Testis (tissue), 3 donors: ENCODE data around the gene SERBP1. TPM values are rescaled to one million over a fixed set of nuclear protein-coding genes. Genes with fewer than 3 reads are reported as not detected.

Experiments used
- DNase-seq: peaks from one replicate; pipeline ENCODE4 v3.0.0-alpha.2; 2019
- H3K27ac ChIP-seq, 2 donors: fragments of 200-600 bp; sonication (generic); one replicate each; pipeline ENCODE4 v1.5.1; 2019
- H3K27me3 ChIP-seq: fragments of 200-600 bp; sonication (generic); one replicate; pipeline ENCODE4 v1.5.1; 2019
- H3K36me3 ChIP-seq: fragments of 200-600 bp; sonication (generic); one replicate; pipeline ENCODE4 v1.5.1; 2017; ENCODE audit warnings: low read depth; ENCODE audit errors: missing control alignments
- H3K4me1 ChIP-seq: fragments of 200-600 bp; sonication (generic); one replicate; pipeline ENCODE4 v1.5.1; 2019
- H3K4me3 ChIP-seq, 2 donors: fragments of 200-600 bp; sonication (generic); one replicate each; pipeline ENCODE4 v1.5.1; 2017 to 2019
- H3K9me3 ChIP-seq: fragments of 200-600 bp; sonication (generic); one replicate; pipeline ENCODE4 v1.5.1; 2017
- POLR2A ChIP-seq: fragments of 450-650 bp; IDR thresholded peaks from one replicate; pipeline ENCODE4 v1.6.1; 2017; ENCODE audit warnings: antibody characterized with exemption, mild to moderate bottlenecking, moderate library complexity
- WGBS, 2 donors: methylation state at CpG; one replicate each; pipeline ENCODE4 v1.1.5; 2018; 5-methylcytosine and 5-hydroxymethylcytosine counted together
- intact Hi-C: fragments of 100-400 bp; cut with DNase I; formaldehyde crosslinking; loops from one replicate; pipeline ENCODE4 v1.15.1; 2023; ENCODE audit warnings: low total_unique reads
- polyA plus RNA-seq: library from polyadenylated mRNA; stranded (reverse); fragments of 350-450 nt; fragmentation: Illumina TruSeq; extraction: RNeasy Lipid Tissue Mini Kit (QIAGEN cat#74804); gene quantifications from one replicate; pipeline ENCODE4 v1.2.3, GENCODE V29; 2014; ENCODE audit warnings: low read depth, low replicate concordance; ENCODE audit not compliant: insufficient read depth
- total RNA-seq, 2 donors: library from RNA; depleted of rRNA; stranded (reverse); fragments of >200 nt; gene quantifications; one replicate each; pipeline ENCODE4 v1.2.3, GENCODE V29; 2016
- TF ChIP-seq, protein P1 (sequence below), 3 experiments: fragments of 450-650 bp in 2 of 3; fragments of 200-600 bp in 1 of 3; sonication (generic) in 1 of 3; IDR thresholded peaks; one replicate each; pipeline ENCODE4 v1.5.1; 2016 to 2019; ENCODE audit warnings: antibody characterized with exemption in 3 of 3, mild to moderate bottlenecking in 2 of 3, moderate library complexity in 1 of 3

The SERBP1 gene
- total and polyA plus RNA-seq, 3 donors from 2014 or later: 180 to 237 (median 185) TPM

DNA sequence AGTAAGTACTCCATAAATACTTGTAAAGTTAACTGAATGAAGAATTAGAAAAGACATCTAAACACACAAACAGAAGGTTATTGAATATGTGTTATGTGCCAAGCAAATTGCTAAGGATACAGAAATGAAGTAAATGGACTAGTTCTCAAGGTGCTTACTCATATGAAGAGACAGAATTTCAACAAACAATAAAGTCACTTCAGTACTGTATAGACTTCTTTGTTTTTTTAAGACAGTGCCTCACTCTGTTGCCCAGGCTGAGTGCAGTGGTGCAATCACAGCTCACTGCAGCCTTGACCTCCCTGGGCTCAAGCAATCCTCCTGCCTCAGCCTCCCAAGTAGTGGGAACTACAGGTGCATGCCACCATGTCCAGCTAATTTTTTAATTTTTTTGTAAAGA lies 57.3 kb downstream of the SERBP1 start:
- Histone ChIP-seq H3K36me3 (no peaks in the 10 kb centered on the region), H3K27ac (no peak overlapping the region), H3K4me1 (no peaks in the 10 kb centered on the region), H3K27me3 (no peaks in the 10 kb centered on the region), H3K9me3 (no peaks in the 10 kb centered on the region), H3K4me3 (no peak overlapping the region)
- DNase-seq: no peak
- intact Hi-C loops: no loop called here
- TF ChIP-seq, protein P1, sequence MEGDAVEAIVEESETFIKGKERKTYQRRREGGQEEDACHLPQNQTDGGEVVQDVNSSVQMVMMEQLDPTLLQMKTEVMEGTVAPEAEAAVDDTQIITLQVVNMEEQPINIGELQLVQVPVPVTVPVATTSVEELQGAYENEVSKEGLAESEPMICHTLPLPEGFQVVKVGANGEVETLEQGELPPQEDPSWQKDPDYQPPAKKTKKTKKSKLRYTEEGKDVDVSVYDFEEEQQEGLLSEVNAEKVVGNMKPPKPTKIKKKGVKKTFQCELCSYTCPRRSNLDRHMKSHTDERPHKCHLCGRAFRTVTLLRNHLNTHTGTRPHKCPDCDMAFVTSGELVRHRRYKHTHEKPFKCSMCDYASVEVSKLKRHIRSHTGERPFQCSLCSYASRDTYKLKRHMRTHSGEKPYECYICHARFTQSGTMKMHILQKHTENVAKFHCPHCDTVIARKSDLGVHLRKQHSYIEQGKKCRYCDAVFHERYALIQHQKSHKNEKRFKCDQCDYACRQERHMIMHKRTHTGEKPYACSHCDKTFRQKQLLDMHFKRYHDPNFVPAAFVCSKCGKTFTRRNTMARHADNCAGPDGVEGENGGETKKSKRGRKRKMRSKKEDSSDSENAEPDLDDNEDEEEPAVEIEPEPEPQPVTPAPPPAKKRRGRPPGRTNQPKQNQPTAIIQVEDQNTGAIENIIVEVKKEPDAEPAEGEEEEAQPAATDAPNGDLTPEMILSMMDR (IDR thresholded peaks at IDR 0.05): no peak

DNA sequence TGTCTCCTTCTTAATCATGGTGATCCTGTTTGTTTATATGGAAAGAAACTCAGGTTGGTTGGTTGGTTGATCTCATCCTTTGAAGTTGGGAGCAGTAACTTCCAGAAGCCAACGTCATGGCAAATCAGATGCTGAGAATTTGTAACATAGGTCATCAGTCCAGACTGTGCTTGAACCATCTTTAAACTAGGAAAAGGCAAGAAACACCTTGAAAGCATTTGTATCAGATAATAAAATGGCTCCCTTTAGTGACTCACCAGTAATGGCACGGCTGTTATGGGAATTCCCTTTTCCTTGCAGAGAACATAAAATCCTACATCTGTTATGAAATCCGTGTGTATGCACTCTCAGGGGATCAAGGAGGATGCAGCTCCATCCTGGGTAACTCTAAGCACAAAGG lies 58.1 kb downstream of the SERBP1 start:
- whole genome bisulfite sequencing, 2 donors: 68 to 70% methylated on average over 3 of the region's 3 CpGs

DNA sequence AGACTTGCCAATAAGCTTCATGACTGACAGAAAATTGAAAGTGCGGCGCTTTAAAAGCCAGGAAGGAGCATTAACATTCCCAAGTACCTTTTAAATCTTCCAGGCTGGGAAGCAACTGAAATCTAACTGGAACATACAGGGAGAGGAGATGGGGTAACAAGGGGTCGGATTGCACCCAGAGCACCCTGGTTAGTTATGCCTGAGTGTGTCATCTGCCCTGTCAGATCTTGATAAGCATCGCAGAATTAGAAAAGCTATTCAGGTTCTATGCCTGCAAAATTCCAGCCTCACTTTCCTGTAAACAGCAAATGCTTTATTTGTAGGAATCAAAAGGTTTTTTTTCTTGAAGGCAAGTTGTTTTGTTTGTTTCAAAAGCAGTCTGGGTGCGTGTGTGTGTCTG lies 58.5 kb downstream of the SERBP1 start:
- H3K4me3 ChIP-seq: no peak overlapping the region
- TF ChIP-seq POLR2A: no peak
- TF ChIP-seq, protein P1 (IDR thresholded peaks at IDR 0.05): no peak
- intact Hi-C loops: no loop called here
- 79 to 80% methylated on average over 5 of the region's 5 CpGs for WGBS, 2 donors
- DNase-seq: no peak
- H3K36me3 ChIP-seq: no peaks in the 10 kb centered on the region
- no peaks in the 10 kb centered on the region for H3K4me1 ChIP-seq
- H3K9me3 ChIP-seq: no peaks in the 10 kb centered on the region
- H3K27ac ChIP-seq: no peak overlapping the region
- no peaks in the 10 kb centered on the region for H3K27me3 ChIP-seq

More for the DNA sequence above, 58.1 kb downstream of the SERBP1 start:
- no peak for DNase-seq
- intact Hi-C loops: no loop called here
- Histone ChIP-seq H3K27me3 (no peaks in the 10 kb centered on the region), H3K4me3 (no peak overlapping the region), H3K36me3 (no peaks in the 10 kb centered on the region), H3K9me3 (no peaks in the 10 kb centered on the region), H3K4me1 (no peaks in the 10 kb centered on the region), H3K27ac (no peak overlapping the region)
- TF ChIP-seq POLR2A: no peak
- TF ChIP-seq, protein P1 (IDR thresholded peaks at IDR 0.05): no peak

DNA sequence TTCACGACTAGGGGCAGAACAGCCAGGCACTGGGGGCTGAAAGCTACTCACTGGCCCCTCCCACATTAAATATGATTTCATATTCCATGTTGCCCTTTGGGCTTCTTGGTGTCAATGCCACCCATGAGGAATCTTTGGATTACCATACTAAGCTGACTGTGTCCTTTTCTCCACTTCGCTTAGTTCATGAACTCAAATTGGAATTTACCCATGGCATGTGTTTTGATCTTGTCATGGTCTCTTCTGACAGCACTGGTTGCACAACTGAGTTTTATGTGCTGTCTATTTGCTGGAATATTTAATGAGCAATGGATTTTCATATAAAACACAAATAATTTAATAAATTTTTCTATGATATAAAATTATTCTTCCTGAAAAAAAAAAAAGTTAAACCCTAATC lies 59.2 kb downstream of the SERBP1 start:
- H3K4me3 ChIP-seq: no peak overlapping the region
- TF ChIP-seq, protein P1 (IDR thresholded peaks at IDR 0.05): no peak
- no peak for TF ChIP-seq POLR2A
- no peak overlapping the region for H3K27ac ChIP-seq
- intact Hi-C loops: no loop called here
- no peaks in the 10 kb centered on the region for H3K9me3 ChIP-seq
- H3K4me1 ChIP-seq: no peaks in the 10 kb centered on the region
- 88 to 95% methylated on average over 2 of the region's 2 CpGs for WGBS, 2 donors
- DNase-seq: no peak
- H3K36me3 ChIP-seq: no peaks in the 10 kb centered on the region
- no peaks in the 10 kb centered on the region for H3K27me3 ChIP-seq

DNA sequence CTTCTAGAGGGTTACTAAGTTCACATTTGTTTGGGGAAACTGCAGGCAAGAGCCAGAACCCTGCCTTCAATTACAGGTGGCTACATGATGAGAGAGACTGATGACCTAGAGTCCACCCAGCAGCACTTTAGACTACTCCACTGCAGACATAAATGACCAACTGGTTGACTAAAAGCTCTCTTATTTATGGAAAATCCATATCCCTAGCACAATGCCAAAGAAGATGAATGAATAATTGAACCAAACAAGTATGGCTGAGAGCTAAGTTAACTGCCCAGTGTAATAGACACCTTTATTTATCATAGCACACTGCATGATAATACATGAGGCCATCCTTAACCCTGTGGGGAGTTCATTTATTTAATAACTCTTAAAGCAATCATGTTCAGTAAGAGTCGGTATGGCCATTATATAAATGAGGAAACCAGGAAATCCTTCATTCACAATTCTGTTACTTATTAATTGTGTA lies 62.1 kb downstream of the SERBP1 start:
- Histone ChIP-seq H3K27me3 (no peaks in the 10 kb centered on the region), H3K4me3 (no peak overlapping the region), H3K27ac (no peak overlapping the region), H3K9me3 (no peaks in the 10 kb centered on the region), H3K36me3 (no peaks in the 10 kb centered on the region), H3K4me1 (no peaks in the 10 kb centered on the region)
- WGBS, 2 donors: 89 to 93% methylated on average over 1 of the region's 1 CpG
- DNase-seq: no peak
- intact Hi-C loops: no loop called here
- no peak for TF ChIP-seq POLR2A
- TF ChIP-seq, protein P1 (IDR thresholded peaks at IDR 0.05): no peak
